Gastroesophageal sphincter (tissue), 4 donors: Measurements from ENCODE around the gene LGALS1. TPM values are rescaled to one million over a fixed set of nuclear protein-coding genes. Genes with fewer than 3 reads are reported as not detected.

Experiments used
- ATAC-seq: fragments of 150-250 bp; one replicate; pipeline ENCODE4 v1.9.1; 2016; ENCODE audit warnings: mild to moderate bottlenecking, moderate library complexity
- H3K27ac ChIP-seq, 4 donors: fragments of 200-600 bp; sonication (generic) in 3 of 4; 1 replicate in 3 of 4; 2 replicates in 1 of 4; pipeline ENCODE4 v1.5.1; 2016 to 2019
- H3K27me3 ChIP-seq: fragments of 200-600 bp; sonication (generic); one replicate; pipeline ENCODE4 v1.5.1; 2019
- H3K36me3 ChIP-seq, 2 donors: fragments of 200-600 bp; sonication (generic); one replicate each; pipeline ENCODE4 v1.5.1; 2019; ENCODE audit warnings: control low read depth in 1 of 2
- H3K4me1 ChIP-seq, 3 donors: fragments of 200-600 bp; sonication (generic); 1 replicate in 2 of 3; 2 replicates in 1 of 3; pipeline ENCODE4 v1.5.1; 2016 to 2019; ENCODE audit warnings: control low read depth in 2 of 3
- H3K4me3 ChIP-seq, 2 donors: fragments of 200-600 bp; sonication (generic); one replicate each; pipeline ENCODE4 v1.5.1; 2019; ENCODE audit warnings: mild to moderate bottlenecking in 1 of 2, moderate library complexity in 1 of 2
- H3K9me3 ChIP-seq, 3 donors: fragments of 200-600 bp; sonication (generic); one replicate each; pipeline ENCODE4 v1.5.1; 2017 to 2019; ENCODE audit warnings: control low read depth in 2 of 3
- EP300 ChIP-seq: sonication (generic); formaldehyde crosslinking; IDR thresholded peaks from one replicate; pipeline ENCODE4 v1.6.1; 2017; ENCODE audit warnings: antibody characterized with exemption, mild to moderate bottlenecking
- POLR2A ChIP-seq, 2 donors: fragments of 450-650 bp; IDR thresholded peaks; one replicate each; pipeline ENCODE4 v1.6.1; 2017; ENCODE audit warnings: antibody characterized with exemption in 2 of 2, mild to moderate bottlenecking in 2 of 2, moderate library complexity in 1 of 2
- POLR2AphosphoS5 ChIP-seq: sonication (generic); formaldehyde crosslinking; IDR thresholded peaks from one replicate; pipeline ENCODE4 v1.6.1; 2017; ENCODE audit warnings: antibody characterized with exemption
- WGBS, 2 donors: methylation state at CpG; one replicate each; pipeline ENCODE4 v1.1.5; 2018; ENCODE audit warnings: low coverage in 1 of 2; 5-methylcytosine and 5-hydroxymethylcytosine counted together
- total RNA-seq, 4 donors: library from RNA; depleted of rRNA; stranded (reverse); fragments of >200 nt; gene quantifications; one replicate each; pipeline ENCODE4 v1.1.0, GENCODE V29; 2016
- TF ChIP-seq, protein P1 (sequence below), 4 experiments: fragments of 200-600 bp in 2 of 4; fragments of 450-650 bp in 2 of 4; sonication (generic) in 1 of 4; IDR thresholded peaks; one replicate each; pipeline ENCODE4 v1.5.1; 2017 to 2019; ENCODE audit warnings: antibody characterized with exemption in 4 of 4, mild to moderate bottlenecking in 2 of 4, moderate library complexity in 2 of 4

LGALS1 gene
- total RNA-seq, 4 donors from 2014 or later, result 747 to 1,092 (median 1,059) TPM

DNA sequence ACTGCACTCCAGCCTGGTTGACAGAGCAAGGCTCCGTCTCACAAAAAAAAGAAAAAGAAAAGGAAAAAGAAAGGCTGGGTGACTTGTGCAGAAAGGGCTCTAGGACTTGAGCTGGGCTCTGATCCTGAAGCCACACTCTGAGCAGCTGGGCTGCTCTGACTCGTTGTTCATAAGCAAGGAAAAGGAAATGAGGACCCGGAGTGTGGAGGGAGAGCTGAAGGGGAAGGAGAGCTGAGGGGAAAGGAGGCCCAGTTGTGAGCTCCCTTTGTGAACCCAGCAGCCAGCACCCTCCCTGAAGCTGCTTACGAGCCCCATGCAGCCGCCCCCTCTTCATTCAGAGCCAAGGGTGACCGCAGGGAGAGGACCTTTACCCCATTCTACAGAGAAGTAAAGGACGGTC, 48.3 kb upstream of the LGALS1 start:
- TF ChIP-seq EP300 (no peak), POLR2A (IDR thresholded peaks at IDR 0.05) (no peak), POLR2AphosphoS5 (no peak)
- TF ChIP-seq, protein P1, sequence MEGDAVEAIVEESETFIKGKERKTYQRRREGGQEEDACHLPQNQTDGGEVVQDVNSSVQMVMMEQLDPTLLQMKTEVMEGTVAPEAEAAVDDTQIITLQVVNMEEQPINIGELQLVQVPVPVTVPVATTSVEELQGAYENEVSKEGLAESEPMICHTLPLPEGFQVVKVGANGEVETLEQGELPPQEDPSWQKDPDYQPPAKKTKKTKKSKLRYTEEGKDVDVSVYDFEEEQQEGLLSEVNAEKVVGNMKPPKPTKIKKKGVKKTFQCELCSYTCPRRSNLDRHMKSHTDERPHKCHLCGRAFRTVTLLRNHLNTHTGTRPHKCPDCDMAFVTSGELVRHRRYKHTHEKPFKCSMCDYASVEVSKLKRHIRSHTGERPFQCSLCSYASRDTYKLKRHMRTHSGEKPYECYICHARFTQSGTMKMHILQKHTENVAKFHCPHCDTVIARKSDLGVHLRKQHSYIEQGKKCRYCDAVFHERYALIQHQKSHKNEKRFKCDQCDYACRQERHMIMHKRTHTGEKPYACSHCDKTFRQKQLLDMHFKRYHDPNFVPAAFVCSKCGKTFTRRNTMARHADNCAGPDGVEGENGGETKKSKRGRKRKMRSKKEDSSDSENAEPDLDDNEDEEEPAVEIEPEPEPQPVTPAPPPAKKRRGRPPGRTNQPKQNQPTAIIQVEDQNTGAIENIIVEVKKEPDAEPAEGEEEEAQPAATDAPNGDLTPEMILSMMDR (IDR thresholded peaks at IDR 0.05), result no peak
- 17 to 38% methylated on average over 1 to 3 of the region's 7 CpGs for WGBS, 2 donors
- Histone ChIP-seq H3K27me3 (no peaks in the 10 kb centered on the region), H3K4me3 (no peak overlapping the region), H3K27ac (peak overlapping the region in 3 of 4 donors; percentile 76 to 80 (median 77)), H3K9me3 (no peaks in the 10 kb centered on the region), H3K4me1 (peaks cover 0 to 50% (median 20%) of the 10 kb centered on the region in 3 donors), H3K36me3 (peaks cover 0 to 83% of the 10 kb centered on the region in 2 donors)
- no peak for ATAC-seq

DNA sequence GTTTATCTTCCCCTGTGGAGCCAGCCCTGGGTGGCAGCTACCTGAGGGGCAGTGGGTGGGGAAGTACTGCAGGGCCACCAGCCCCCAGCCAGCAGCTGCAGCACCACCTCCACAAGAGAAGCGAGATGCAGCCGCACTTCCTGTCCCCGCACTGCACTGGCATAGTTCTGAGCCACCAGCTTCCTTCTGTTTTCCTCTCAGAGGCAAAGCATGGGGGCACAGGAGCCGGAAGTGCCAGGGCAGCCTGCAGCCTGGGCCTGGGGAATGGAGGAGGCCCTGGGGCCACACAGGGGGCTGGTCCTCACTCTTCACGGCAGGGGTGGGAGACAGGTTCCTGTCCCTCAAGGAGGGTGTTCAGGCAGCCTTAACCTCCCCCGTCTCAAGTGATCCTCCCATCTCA, 47.9 kb upstream of the LGALS1 start:
- Histone ChIP-seq H3K4me3 (no peak overlapping the region), H3K27ac (peak overlapping the region in 3 of 4 donors; percentile 76 to 80 (median 77)), H3K4me1 (peaks cover 0 to 54% (median 20%) of the 10 kb centered on the region in 3 donors), H3K9me3 (no peaks in the 10 kb centered on the region), H3K36me3 (peaks cover 0 to 83% of the 10 kb centered on the region in 2 donors), H3K27me3 (no peaks in the 10 kb centered on the region)
- no CpG with 5 or more reads among the region's 6 CpGs for WGBS, 2 donors
- TF ChIP-seq POLR2A (IDR thresholded peaks at IDR 0.05), result no peak
- no peak for TF ChIP-seq POLR2AphosphoS5
- TF ChIP-seq EP300, result no peak
- TF ChIP-seq, protein P1 (IDR thresholded peaks at IDR 0.05), result no peak
- ATAC-seq, result no peak

DNA sequence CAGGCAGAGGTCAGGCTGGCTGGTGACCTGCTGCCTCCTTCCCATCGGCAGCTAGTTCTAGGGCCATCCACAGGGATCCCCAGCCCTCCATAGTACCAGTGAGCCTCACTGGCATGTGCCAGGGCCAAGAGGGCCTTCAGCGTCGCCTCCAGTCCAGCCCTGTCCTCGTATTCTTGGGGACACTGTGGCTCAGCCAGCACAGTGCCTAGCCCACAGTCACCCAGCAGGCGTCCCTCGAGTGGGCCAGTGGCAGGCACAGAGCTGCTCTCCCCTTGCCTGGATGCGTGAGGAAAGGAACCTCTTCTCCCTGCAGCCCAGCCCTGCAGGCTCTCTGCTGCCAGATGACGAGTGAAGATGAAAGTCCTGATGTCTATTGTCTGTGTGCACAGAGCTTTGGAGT, 46.6 kb upstream of the LGALS1 start:
- Histone ChIP-seq H3K27me3 (no peaks in the 10 kb centered on the region), H3K4me1 (peaks cover 0 to 58% (median 33%) of the 10 kb centered on the region in 3 donors), H3K27ac (no peak overlapping the region), H3K4me3 (no peak overlapping the region), H3K9me3 (no peaks in the 10 kb centered on the region), H3K36me3 (peaks cover 0 to 75% of the 10 kb centered on the region in 2 donors)
- WGBS, 2 donors, result 100% methylated on average over 2 of the region's 8 CpGs; no CpG with 5 or more reads in 1 of the 2 donors
- no peak for TF ChIP-seq POLR2AphosphoS5
- TF ChIP-seq, protein P1 (IDR thresholded peaks at IDR 0.05), result no peak
- no peak for TF ChIP-seq EP300
- TF ChIP-seq POLR2A (IDR thresholded peaks at IDR 0.05), result no peak
- no peak for ATAC-seq

DNA sequence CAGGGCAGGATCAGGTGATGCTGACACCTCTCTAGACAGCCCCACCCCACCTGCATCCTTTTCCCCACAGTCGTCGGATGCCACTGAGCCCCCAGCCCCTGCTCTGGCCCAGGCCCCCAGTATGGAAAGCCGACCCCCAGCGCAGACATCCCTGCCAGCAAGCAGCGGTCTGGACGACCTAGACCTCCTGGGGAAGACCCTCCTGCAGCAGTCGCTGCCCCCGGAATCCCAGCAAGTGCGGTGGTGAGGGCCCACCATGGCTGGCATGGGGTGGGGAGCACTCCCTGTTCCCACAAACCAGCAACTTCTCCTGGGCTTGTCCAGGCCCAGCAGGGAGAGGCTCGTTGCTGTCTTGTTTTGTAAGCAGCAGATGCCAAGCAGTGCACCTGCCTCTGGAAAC, 45.5 kb upstream of the LGALS1 start:
- TF ChIP-seq POLR2AphosphoS5 (no peak), POLR2A (IDR thresholded peaks at IDR 0.05) (no peak), EP300 (no peak)
- TF ChIP-seq, protein P1 (IDR thresholded peaks at IDR 0.05), result no peak
- Histone ChIP-seq H3K27me3 (no peaks in the 10 kb centered on the region), H3K27ac (no peak overlapping the region), H3K36me3 (peaks cover 0 to 68% of the 10 kb centered on the region in 2 donors), H3K4me1 (peaks cover 0 to 61% (median 44%) of the 10 kb centered on the region in 3 donors), H3K9me3 (no peaks in the 10 kb centered on the region), H3K4me3 (no peak overlapping the region)
- WGBS, 2 donors, result no CpG with 5 or more reads among the region's 10 CpGs
- ATAC-seq, result no peak

DNA sequence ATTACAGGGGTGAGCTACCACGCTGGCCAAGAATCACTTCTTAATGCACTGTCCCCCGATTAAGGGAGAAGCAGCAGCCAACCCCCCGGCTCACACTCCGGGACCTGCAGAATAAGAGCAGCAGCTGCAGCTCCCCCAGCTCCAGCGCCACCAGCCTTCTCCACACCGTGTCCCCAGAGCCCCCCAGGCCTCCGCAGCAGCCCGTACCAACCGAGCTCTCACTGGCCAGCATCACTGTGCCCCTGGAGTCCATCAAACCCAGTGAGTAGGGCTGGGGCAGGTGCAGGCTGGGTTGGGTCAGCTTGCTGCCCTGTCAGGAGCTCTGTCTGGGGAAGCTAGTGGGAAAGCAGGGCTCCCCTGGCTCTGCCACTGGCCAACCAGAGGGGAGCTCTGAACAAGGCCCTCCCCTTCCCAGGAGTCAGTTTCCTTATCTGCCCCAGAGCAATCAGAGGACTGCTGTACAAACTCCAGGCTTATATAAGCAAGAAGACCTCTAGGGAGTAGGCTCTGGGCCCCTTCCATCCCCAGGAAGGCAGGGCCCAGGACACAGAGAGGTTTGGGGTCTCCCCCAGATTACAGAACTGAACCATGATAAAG, 44.5 kb upstream of the LGALS1 start:
- Histone ChIP-seq H3K4me1 (peaks cover 0 to 56% (median 44%) of the 10 kb centered on the region in 3 donors), H3K36me3 (peaks cover 0 to 61% of the 10 kb centered on the region in 2 donors), H3K27me3 (no peaks in the 10 kb centered on the region), H3K9me3 (no peaks in the 10 kb centered on the region), H3K27ac (no peak overlapping the region), H3K4me3 (no peak overlapping the region)
- TF ChIP-seq POLR2A (IDR thresholded peaks at IDR 0.05) (no peak), POLR2AphosphoS5 (no peak), EP300 (no peak)
- TF ChIP-seq, protein P1 (IDR thresholded peaks at IDR 0.05), result no peak
- ATAC-seq, result no peak
- WGBS, 2 donors, result 92% methylated on average over 4 of the region's 9 CpGs; no CpG with 5 or more reads in 1 of the 2 donors
